ENCODE measurements around the gene KAT6B.

DNA sequence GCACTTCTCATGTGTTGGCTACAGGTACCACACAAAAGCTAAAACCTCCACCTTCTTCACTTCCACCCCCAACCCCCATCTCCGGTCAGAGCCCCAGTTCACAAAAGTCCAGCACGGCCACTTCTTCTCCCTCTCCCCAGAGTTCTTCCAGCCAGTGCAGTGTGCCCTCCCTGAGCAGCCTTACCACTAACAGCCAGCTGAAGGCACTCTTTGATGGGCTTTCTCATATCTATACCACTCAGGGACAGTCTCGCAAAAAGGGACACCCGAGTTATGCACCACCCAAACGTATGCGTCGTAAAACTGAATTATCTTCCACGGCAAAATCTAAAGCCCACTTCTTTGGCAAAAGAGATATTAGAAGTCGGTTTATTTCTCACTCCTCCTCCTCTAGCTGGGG, 149.4 kb downstream of the KAT6B start:
- no peak for TF ChIP-seq POLR2AphosphoS5 (IDR thresholded peaks at IDR 0.05)
- TF ChIP-seq, protein P1, sequence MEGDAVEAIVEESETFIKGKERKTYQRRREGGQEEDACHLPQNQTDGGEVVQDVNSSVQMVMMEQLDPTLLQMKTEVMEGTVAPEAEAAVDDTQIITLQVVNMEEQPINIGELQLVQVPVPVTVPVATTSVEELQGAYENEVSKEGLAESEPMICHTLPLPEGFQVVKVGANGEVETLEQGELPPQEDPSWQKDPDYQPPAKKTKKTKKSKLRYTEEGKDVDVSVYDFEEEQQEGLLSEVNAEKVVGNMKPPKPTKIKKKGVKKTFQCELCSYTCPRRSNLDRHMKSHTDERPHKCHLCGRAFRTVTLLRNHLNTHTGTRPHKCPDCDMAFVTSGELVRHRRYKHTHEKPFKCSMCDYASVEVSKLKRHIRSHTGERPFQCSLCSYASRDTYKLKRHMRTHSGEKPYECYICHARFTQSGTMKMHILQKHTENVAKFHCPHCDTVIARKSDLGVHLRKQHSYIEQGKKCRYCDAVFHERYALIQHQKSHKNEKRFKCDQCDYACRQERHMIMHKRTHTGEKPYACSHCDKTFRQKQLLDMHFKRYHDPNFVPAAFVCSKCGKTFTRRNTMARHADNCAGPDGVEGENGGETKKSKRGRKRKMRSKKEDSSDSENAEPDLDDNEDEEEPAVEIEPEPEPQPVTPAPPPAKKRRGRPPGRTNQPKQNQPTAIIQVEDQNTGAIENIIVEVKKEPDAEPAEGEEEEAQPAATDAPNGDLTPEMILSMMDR (IDR thresholded peaks at IDR 0.05) = no peak
- no peak for TF ChIP-seq POLR2A (IDR thresholded peaks at IDR 0.05)
- TF ChIP-seq EP300 (IDR thresholded peaks at IDR 0.05) = no peak

Data from sigmoid colon (tissue), 4 donors.